GM19099 (cell line): Measurements from ENCODE around the gene TBCA.

Experiments
- POLR2A ChIP-seq: IDR thresholded peaks from 3 replicates; pipeline ENCODE4 v1.6.1; 2011; ENCODE audit warnings: low read depth; ENCODE audit not compliant: insufficient read length; ENCODE audit errors: extremely low read depth

The TBCA gene, protein sequence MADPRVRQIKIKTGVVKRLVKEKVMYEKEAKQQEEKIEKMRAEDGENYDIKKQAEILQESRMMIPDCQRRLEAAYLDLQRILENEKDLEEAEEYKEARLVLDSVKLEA

DNA sequence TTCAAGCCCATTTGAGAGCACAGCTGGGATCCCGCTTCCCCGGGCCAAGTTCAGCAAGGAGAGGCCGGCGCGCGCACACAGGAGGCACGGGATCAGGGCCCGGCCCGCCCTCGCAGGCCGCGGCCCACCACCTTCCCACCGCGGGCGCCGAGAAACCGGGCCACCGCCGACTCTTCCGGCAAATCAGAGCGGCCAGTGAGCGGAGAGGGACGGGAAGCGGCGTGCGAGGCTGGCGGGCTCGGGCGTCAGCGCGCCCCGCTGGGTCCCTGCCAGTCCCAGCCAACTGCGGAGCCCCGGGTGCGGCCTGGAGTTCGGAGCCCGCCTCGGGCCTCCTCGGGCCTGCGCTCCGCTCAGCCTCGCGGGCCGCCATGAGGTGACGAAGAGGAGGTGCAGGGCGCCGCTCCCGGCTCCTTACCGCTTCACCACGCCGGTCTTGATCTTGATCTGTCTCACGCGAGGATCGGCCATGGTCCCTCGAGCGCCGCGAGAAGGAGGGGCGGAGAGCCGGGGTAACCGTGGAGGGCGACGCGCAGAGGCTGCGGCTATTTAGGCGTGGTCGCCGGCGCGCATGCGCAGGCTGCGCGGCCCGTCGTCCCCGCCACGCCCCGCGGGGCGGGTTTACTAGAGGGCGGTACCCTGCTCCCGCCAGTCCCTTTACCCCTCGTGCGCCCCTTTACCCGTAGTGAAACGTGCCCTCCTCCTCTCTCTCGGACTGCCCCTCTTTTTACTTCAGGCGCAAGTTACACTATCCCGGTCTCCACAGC lies at the start of gene TBCA:
Gene TBCA, minus strand, starts transcription at position 550 of the 764 bp plus-strand sequence. Its CDS starts 82 bp downstream, at position 468.
- TF ChIP-seq POLR2A = peak; percentile 79

DNA sequence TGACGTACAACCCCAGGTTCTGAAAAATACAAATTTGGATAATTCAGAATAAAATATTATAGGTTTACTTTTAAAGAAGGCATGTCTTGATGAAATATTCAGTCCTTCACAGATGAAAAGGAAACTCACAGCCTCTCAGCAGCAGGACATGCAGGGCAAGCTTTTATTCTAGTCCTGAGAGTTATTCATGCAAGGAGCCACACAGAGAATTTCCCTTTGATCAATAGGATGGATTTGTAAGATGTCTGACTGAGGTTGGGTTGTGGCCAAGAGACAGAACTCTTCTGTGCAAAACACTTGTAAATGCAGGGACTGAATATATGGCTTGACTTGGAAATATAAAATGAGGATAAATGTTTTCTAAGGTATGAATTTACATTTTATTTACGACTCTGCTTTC lies 48.8 kb upstream of the TBCA start:
- TF ChIP-seq POLR2A = no peak

DNA sequence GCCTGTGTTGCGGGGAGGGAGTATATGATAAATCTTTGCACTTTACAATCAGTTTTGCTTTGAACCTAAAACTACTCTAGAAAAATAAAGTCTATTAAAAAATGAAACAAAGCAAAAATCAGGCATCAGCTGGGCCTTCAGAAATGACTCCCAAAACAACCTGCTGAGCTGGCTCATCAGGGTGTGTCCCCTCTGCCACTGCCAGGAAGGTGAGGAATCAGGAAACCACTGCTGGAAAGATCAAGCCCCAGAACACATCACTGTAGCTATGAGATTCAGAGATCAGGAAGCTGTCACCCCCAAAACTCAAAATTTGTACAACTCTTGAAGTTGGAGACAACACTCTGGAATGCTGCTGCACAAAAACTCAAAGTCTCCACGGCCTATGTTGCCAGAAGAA lies 40.5 kb upstream of the TBCA start:
- no peak for TF ChIP-seq POLR2A

DNA sequence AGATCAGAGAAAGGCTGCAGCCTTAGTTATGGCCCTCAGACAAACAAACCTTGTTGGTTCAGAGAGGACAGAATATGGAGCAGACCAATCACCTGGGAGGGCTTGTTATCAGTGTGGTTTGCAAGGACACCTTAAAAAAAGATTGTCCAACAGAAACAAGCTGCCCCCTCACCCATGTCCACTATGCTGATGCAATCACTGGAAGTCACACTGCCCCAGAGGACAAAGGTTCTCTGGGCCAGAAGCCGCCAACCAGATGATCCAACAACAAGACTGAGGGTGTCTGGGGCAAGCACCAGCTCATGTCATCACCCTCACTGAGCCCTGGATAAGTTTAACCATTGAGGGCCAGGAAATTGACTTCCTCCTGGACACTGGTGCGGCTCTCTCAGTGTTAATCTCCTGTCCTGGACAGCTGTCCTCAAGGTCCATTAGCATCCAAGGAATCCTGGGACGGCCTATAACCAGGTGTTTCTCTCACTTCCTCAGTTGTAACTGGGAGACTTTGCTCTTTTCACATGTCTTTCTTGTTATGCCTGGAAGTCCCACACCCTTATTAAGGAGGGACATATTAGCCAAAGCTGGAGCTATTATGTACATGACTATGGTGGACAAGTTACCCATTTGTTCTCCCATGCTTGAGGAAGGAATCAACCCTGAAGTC lies 36.9 kb upstream of the TBCA start:
- TF ChIP-seq POLR2A = no peak

DNA sequence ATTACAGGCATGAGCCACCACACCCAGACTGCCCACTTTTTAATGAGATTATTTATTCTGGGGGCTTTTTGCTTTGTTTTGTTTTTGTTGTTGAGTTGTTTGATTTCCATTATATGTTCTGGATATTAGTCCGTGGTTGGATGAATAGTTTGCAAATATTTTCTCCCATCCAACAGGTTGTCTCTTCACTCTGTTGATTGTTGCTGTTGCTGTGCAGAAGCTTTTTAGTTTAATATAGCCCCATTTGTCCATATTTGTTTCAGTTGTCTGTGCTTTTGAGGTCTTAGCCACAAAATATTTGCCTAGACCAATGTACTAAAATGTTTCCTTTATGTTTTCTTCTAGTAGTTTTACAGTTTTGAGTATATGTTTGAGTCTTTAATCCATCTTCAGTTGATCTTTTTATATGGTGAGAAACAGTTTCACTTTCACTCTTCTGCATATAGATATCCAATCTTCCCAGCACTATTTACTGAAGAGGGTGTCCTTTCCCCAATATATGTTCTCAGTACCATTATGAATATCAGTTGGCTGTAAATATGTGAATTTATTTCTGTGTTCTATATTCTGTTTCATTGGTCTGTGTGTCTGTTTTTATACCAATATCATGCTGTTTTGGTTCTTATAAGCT lies 30.2 kb upstream of the TBCA start:
- no peak for TF ChIP-seq POLR2A

DNA sequence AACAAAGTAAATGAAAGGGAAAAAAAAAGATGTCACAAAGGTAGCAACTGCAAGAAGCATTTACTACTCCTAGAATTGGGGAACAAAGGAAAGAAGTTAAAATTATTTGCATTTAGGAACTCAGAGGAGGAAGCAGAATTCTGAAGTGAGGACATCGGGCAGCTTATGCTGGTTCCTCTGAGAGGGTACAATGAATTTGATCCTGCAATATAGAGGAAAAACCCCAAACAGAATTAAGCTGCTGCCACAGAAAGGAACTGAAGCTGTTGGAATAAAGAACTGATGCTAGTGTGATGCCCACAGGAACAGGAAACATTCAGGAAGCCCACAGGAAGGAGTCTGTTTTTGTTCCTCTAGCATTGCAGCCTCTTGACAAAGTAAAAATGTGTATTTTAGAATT lies 22.3 kb upstream of the TBCA start:
- TF ChIP-seq POLR2A = no peak

DNA sequence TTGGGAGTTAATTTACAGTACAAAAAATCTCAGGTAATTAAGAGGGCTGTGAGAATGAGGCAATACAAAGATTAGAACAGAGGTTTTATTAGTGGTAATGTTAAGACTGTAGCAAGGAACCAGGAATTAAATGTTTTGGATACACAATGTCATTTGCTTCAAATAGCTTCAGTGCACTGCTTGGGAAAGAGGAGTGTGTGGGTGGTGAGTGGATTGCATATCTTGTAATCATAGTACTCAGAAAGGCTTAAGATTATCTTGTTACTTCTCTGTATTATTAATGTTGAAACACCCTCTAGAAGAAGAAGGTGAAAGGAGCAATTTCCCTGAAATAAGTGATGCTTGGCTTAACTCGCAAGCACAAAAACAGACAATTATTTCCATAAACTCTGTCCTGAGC lies 21.0 kb upstream of the TBCA start:
- no peak for TF ChIP-seq POLR2A

DNA sequence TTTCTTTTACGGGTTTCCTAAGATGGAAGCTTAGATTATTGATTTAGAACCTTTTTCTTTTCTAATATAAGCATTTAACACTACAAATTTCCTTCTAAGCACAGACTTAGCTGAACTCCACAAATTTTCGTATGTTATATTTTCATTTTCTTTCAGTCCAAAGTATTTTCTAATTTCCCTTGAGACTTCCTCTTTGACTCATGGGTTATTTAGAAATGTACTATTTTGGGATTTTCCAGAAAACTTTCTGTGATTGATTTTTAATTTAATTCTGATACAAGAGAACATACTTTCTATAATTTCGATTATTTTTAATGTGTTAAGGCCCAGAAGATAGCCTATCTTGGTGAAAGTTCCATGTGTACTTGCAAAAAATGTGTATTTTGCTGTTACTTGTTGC lies 19.7 kb upstream of the TBCA start:
- TF ChIP-seq POLR2A = no peak

DNA sequence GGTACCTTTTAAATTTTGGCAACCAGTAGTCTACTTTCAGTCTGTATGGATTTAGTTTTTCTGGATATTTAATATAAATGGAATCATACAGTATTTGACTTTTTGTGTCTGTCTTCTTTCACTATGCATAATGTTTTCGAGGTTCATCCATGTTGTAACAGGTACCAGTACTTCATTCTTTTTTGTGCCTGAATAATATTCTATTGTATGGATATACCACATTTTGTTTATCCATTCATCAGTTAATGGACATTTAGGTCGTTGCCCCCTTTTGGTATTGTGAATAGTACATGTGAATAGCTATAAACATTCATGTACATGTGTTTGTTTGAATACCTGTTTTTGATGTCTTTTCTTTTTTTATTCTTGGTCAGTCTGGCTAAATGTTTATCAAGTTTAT lies 19.1 kb upstream of the TBCA start:
- TF ChIP-seq POLR2A = no peak

DNA sequence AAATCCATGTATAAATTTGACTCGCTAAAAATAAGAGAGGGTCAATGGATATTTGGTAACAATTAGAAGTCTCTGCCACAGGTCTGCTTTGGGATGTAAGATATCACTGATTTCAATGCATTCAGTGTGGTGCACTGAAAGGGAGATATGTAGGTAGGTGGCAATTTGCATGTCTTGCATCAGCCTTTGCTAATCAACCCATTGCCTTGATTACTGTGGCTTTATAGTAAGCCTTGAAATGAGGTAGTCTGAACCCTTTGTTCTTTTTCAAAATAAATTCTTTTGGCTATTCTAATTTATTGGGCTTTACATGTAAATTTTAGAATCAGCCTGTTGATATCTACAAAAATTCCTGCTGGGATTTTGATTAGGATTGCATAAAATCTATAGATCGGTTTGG lies 15.8 kb upstream of the TBCA start:
- no peak for TF ChIP-seq POLR2A

DNA sequence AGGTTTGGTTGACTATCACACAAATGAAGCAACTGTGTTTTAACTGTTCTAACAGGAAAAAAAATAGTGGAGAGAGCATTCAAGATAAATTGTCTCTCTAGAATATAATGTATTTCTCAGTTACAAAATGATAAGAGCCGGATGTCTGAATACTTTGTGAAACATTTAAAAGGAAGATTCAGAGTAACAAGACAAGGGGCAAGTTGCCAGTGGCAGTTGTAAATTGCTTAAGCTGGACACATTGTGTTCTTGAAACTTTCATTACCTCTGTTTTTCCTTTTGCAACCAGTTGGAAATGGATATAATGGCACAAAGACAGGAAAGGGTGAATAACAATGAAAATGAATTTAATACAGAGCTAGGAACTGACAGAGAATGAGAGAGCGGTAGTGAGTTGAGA lies 15.2 kb upstream of the TBCA start:
- TF ChIP-seq POLR2A = no peak

DNA sequence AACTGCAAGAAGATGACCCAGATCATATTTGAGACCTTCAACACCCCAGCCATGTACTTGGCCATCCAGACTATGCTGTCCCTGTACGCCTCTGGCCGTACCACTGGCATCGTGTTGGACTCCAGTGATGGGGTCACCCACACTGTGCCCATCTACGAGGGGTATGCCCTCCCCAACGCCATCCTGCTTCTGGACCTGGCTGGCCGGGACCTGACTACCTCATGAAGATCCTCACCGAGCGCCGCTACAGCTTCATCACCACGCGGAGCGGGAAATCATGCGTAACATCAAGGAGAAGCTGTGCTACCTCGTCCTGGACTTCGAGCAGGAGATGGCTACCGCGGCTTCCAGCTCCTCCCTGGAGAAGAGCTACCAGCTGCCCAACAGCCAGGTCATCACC lies 9.1 kb upstream of the TBCA start:
- no peak for TF ChIP-seq POLR2A

DNA sequence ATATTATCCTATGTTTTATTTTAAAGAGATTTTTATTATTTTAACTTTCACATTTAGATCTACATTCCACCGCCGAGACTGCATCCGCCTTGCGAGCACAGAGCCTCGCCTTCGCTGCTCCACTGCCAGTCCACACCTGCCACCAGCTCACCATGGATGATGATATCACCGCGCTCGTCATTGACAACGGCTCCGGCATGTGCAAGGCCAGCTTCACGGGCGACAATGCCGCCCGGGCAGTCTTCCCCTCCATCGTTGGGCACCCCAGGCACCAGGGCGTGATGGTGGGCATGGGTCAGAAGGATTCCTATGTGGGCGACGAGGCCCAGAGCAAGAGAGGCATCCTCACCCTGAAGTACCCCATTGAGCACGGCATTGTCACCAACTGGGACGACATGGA lies 8.6 kb upstream of the TBCA start:
- no peak for TF ChIP-seq POLR2A

DNA sequence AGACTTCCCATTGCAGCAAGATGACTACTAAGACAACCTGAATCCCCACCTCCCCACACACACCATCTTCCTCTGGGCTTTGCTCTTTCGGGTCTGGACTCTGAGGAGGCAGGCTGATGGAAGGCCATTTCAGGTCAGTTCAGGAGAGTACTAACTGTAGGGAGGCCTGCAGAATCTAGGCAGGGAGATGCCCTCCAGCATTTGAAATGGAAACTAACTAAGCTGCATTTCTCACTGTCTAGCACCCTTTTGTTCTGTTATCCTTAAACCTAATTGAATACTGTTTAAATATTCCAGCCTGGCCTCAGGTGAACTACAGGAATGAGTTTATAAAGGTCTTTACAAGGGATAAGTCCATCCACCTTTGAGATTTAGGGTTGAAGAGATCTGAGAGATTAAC lies 4.9 kb upstream of the TBCA start:
- TF ChIP-seq POLR2A = no peak

DNA sequence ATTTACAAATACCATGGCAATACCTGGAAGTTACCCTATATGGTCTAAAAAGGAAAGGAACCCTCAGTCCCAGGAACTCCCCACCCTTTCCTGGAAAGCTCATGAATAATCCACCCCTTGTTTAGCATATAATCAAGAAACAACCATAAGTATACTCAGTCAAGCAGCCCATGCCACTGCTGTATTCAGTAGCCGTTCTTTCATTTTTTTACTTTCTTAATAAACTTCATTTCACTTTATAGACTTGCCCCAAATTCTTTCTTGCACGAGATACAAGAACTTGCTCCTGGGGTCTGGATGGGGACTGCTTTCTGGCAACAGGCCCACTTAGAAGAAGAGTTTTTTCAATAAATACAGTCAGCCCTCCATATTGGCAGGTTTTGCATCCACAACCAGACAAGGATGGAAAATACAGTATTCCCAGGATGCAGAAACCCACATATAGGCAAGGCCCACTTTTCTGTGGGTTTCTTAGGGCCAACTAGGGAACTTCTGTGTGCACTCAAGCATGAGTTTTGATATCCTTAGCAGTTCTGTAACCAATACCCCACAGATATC lies 2.8 kb upstream of the TBCA start:
- no peak for TF ChIP-seq POLR2A

DNA sequence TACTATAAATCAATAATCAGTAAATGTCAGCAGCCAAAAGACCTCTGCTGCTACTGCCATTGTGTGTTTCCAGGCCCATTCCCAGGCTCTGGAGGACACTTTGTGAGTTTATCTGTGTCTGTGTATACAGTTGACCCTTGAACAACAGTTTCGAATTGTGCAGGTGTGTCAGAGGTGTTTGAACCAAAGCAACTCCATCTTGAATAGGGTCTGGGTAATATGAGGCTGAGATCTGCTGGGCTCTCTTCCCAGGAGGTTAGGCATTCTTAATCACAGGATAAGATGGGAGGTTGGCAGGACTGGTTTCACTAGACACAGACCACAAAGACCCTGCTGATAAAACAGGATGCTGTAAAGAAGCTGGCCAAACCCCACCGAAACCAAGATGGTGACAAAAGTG lies 2.3 kb upstream of the TBCA start:
- TF ChIP-seq POLR2A = no peak

DNA sequence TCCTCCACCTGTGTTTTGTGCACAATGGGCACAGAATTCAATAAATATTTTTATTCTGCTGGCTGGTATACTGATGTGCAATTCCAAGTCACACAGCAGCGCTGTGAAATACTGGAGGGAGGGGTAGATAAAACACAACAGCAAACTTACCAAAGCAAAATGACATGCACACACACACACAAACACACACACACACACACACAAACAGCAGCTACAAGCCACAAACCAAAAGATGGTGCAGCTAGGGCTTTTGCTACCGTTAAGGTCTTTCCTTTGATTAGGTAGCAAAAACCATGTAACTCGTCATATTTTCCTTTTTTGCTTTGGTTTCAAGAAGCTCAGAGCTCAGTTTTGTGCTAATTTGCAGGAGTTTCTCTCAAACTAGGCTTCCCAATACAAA lies 1.8 kb upstream of the TBCA start:
- TF ChIP-seq POLR2A = no peak
